Stimulated activated naive B cell treated with anti-CD40 and anti-IgM and Interleukin-4, amounts not matched to agents 10 μg/mL and 1 μg/mL and 100 μg/mL, for 72 hours (primary cell): ENCODE results near the gene HELZ.
"Not testable (repeated sequence)": the region's sequence is repeated elsewhere in the genome, so short reads cannot be mapped to it uniquely, and the experiment has no call there.

ENCODE experiments used
- ATAC-seq, 2 donors: fragments of 150-1000 bp; cut with Tn5 transposase; replicated peaks; 2 replicates each; pipeline ENCODE4 v1.10.0; 2021; ENCODE audit warnings: moderate library complexity in 1 of 2
- DNase-seq: peaks from one replicate; pipeline ENCODE4 v3.0.0; 2021
- H3K27ac Mint-ChIP-seq: one replicate; pipeline ENCODE4 v1.8.0; 2022; ENCODE audit warnings: mild to moderate bottlenecking, mixed read lengths
- H3K27me3 Mint-ChIP-seq, 2 donors: one replicate each; pipeline ENCODE4 v1.8.0; 2022; ENCODE audit warnings: mixed read lengths in 2 of 2
- H3K36me3 Mint-ChIP-seq, 2 donors: one replicate each; pipeline ENCODE4 v1.8.0; 2022; ENCODE audit warnings: mixed read lengths in 2 of 2, mild to moderate bottlenecking in 1 of 2
- H3K4me1 Mint-ChIP-seq, 2 donors: one replicate each; pipeline ENCODE4 v1.8.0; 2022; ENCODE audit warnings: mixed read lengths in 2 of 2, mild to moderate bottlenecking in 1 of 2
- H3K4me3 Mint-ChIP-seq, 2 donors: one replicate each; pipeline ENCODE4 v1.8.0; 2022; ENCODE audit warnings: mild to moderate bottlenecking in 2 of 2, mixed read lengths in 2 of 2, moderate library complexity in 1 of 2
- H3K9me3 Mint-ChIP-seq, 2 donors: one replicate each; pipeline ENCODE4 v1.8.0; 2022; ENCODE audit warnings: mixed read lengths in 2 of 2, mild to moderate bottlenecking in 1 of 2

The HELZ gene

GRCh38 chr17:67049025-67049739 is 195.8 kb downstream of the HELZ start:
- H3K27ac Mint-ChIP-seq, result no peak overlapping the region
- H3K27me3 Mint-ChIP-seq, result no peaks in the 10 kb centered on the region
- no peak for DNase-seq
- peaks cover 14 to 15% of the 10 kb centered on the region in 2 donors for H3K9me3 Mint-ChIP-seq
- peaks cover 9 to 18% of the 10 kb centered on the region in 2 donors for H3K36me3 Mint-ChIP-seq
- H3K4me1 Mint-ChIP-seq, result no peaks in the 10 kb centered on the region
- no peak overlapping the region for H3K4me3 Mint-ChIP-seq
- no peak for ATAC-seq

GRCh38 chr17:67047382-67047781 is 197.6 kb downstream of the HELZ start:
- H3K27ac Mint-ChIP-seq, result no peak overlapping the region
- H3K36me3 Mint-ChIP-seq, result peaks cover 9 to 18% of the 10 kb centered on the region in 2 donors
- no peak for DNase-seq
- no peaks in the 10 kb centered on the region for H3K27me3 Mint-ChIP-seq
- H3K4me1 Mint-ChIP-seq, result no peaks in the 10 kb centered on the region
- H3K9me3 Mint-ChIP-seq, result peaks cover 14 to 15% of the 10 kb centered on the region in 2 donors
- H3K4me3 Mint-ChIP-seq, result no peak overlapping the region
- ATAC-seq, result no peak

GRCh38 chr17:67046398-67046797 is 198.6 kb downstream of the HELZ start:
- H3K4me3 Mint-ChIP-seq, result no peak overlapping the region
- no peak for DNase-seq
- no peaks in the 10 kb centered on the region for H3K27me3 Mint-ChIP-seq
- no peaks in the 10 kb centered on the region for H3K4me1 Mint-ChIP-seq
- H3K27ac Mint-ChIP-seq, result no peak overlapping the region
- H3K36me3 Mint-ChIP-seq, result peaks cover 9 to 18% of the 10 kb centered on the region in 2 donors
- ATAC-seq, result no peak
- H3K9me3 Mint-ChIP-seq, result peaks cover 14 to 15% of the 10 kb centered on the region in 2 donors

DNA sequence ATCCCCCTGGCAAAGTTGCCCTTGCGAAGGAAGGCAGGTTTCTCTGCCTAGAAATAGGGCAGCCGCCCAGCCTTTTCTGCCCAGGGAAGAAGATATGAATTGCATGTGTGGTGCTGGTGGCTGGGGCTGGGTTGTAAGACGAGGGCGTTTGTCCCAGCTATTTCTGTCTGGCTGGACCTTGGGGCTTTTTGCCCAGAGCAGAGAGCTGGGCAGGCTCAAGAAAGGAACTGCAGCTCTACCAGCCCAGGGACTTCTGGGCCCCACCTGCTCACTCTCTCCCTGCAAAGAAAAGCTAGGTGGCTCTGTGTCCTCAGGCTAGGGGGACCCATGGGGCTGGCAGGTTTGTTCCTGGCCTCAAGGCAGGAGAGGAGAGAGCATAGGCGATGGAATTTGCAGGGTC is 200.1 kb downstream of the HELZ start:
- H3K27me3 Mint-ChIP-seq, result no peaks in the 10 kb centered on the region
- H3K36me3 Mint-ChIP-seq, result peaks cover 9 to 18% of the 10 kb centered on the region in 2 donors
- DNase-seq (no peak), ATAC-seq (no peak)
- no peaks in the 10 kb centered on the region for H3K4me1 Mint-ChIP-seq
- no peak overlapping the region for H3K4me3 Mint-ChIP-seq
- H3K27ac Mint-ChIP-seq, result no peak overlapping the region
- H3K9me3 Mint-ChIP-seq, result peaks cover 14 to 15% of the 10 kb centered on the region in 2 donors

DNA sequence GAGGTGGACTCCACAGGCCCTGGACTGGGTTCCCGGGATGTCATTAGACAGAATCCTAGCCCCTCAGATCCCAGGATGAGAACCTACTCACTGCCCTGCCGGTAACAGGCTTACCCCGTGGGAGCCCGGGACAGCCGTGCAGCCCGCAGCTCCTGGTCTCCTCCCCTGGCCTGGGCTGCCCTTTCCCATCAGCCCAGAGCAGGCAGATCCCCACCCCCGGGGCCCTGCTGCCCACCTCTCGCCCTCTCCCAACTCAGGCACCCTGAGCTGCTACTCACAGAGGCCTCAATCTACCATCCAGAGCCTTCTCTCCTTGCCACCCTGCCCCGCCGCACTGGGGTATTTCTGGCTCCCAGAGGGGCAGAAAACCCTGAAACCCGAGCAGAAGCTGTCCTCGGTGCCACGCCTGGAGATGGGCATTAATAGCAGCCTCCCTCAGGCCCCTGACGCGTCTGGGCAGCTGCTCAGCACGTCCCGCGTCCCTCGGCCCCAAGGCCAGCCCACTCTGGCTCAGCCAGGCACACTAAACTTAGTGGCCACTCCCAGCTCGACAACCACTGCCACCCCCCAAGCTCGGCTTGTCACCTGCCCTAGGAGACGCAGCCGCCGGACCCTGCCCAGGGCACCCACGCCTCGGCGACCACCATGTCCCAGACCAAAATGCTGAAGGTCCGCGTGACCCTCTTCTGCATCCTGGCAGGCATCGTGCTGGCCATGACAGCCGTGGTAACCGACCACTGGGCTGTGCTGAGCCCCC is 200.8 kb downstream of the HELZ start, which contains the start of gene CACNG1:
TSS of gene CACNG1 (plus strand) at position 539 of the 757 bp plus-strand sequence. CDS start at position 646, 107 bp downstream.
- Mint-ChIP-seq H3K4me3 (no peak within 1 kb of the TSS), H3K4me1 (no peaks in the 10 kb centered on the region), H3K36me3 (peaks cover 9 to 18% of the 10 kb centered on the region in 2 donors), H3K27me3 (no peaks in the 10 kb centered on the region), H3K27ac (peak within 1 kb of the TSS; percentile 48), H3K9me3 (peaks cover 11 to 14% of the 10 kb centered on the region in 2 donors)
- DNase-seq, result no peak
- ATAC-seq, result no peak

GRCh38 chr17:67043283-67043682 is 201.7 kb downstream of the HELZ start:
- Mint-ChIP-seq H3K27ac (no peak overlapping the region), H3K36me3 (peaks cover 7 to 12% of the 10 kb centered on the region in 2 donors), H3K9me3 (peaks cover 4 to 7% of the 10 kb centered on the region in 2 donors), H3K4me3 (no peak overlapping the region), H3K4me1 (no peaks in the 10 kb centered on the region), H3K27me3 (no peaks in the 10 kb centered on the region)
- no peak for ATAC-seq
- DNase-seq, result no peak

- H3K36me3 Mint-ChIP-seq, result peaks cover 0 to 4% of the 10 kb centered on the region in 2 donors
- peak in 1 of 2 donors; percentile 67 for ATAC-seq
- no peak for DNase-seq
- no peak overlapping the region for H3K27ac Mint-ChIP-seq
- H3K4me1 Mint-ChIP-seq, result no peaks in the 10 kb centered on the region
- no peak overlapping the region for H3K4me3 Mint-ChIP-seq
- H3K27me3 Mint-ChIP-seq, result no peaks in the 10 kb centered on the region
- H3K9me3 Mint-ChIP-seq, result peaks cover 2 to 4% of the 10 kb centered on the region in 2 donors
Measured at GRCh38 chr17:67041941-67042899, 202.8 kb downstream of the HELZ start.

GRCh38 chr17:67041531-67041930 is 203.5 kb downstream of the HELZ start:
- no peak for ATAC-seq
- Mint-ChIP-seq H3K4me1 (peaks cover 0 to 2% of the 10 kb centered on the region in 2 donors), H3K27me3 (peaks cover 0 to 2% of the 10 kb centered on the region in 2 donors), H3K4me3 (no peak overlapping the region), H3K36me3 (peaks cover 0 to 4% of the 10 kb centered on the region in 2 donors), H3K9me3 (no peaks in the 10 kb centered on the region), H3K27ac (no peak overlapping the region)
- no peak for DNase-seq

DNA sequence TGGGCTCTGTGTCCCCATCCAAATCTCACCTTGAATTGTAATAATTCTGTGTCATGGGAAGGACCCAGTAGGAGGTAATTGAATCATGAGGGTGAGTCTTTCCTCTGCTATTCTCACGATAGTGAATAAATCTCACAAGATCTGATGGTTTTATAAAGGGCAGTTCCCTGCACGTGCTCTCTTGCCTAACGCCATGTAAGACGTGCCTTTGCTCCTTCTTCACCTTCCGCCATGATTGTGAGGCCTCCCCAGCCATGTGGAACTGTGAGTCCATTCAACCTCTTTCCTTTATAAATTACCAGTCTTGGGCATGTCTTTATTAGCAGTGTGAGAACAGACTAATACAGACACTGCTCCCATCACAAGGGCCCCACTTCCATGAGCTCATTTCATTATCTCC is 203.9 kb downstream of the HELZ start:
- ATAC-seq, H3K4me1 Mint-ChIP-seq, H3K9me3 Mint-ChIP-seq, H3K27me3 Mint-ChIP-seq, DNase-seq, H3K27ac Mint-ChIP-seq, H3K4me3 Mint-ChIP-seq, H3K36me3 Mint-ChIP-seq: not testable (repeated sequence)

- no peak for DNase-seq
- H3K4me1 Mint-ChIP-seq, result peaks cover 0 to 6% of the 10 kb centered on the region in 2 donors
- H3K9me3 Mint-ChIP-seq, result no peaks in the 10 kb centered on the region
- no peak overlapping the region for H3K4me3 Mint-ChIP-seq
- H3K27me3 Mint-ChIP-seq, result peaks cover 0 to 6% of the 10 kb centered on the region in 2 donors
- no peak overlapping the region for H3K27ac Mint-ChIP-seq
- no peak for ATAC-seq
- H3K36me3 Mint-ChIP-seq, result no peaks in the 10 kb centered on the region
Measured at GRCh38 chr17:67040652-67041051, 204.3 kb downstream of the HELZ start.

DNA sequence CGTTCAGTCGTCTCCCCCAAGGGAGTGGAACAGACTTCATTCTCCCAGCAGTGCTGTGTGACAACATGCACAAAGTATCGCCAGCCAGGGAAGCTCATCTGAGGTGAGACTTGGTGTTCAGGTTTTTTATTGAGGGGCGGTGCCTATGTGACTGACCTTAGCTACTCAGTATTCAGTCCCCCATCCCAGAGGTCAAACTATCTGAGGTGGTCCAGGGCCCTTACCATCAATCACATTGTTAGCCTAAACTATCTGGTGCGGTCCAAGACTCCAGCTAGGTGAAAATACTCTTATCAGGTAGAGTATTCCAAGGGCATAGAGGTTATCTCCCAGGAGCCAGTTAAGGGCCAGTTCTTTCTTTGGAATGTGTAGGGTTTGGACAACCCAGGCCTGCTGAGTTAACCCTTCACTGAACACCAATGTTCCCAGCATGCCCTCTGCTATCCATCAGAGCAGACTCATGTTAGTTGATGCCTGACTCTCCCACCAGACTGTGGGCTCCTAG is 206.1 kb downstream of the HELZ start:
- Mint-ChIP-seq H3K4me1 (peaks cover 0 to 8% of the 10 kb centered on the region in 2 donors), H3K27me3 (peaks cover 0 to 10% of the 10 kb centered on the region in 2 donors), H3K27ac (no peak overlapping the region), H3K9me3 (no peaks in the 10 kb centered on the region), H3K4me3 (no peak overlapping the region), H3K36me3 (no peaks in the 10 kb centered on the region)
- no peak for ATAC-seq
- no peak for DNase-seq

GRCh38 chr17:67035131-67036083 is 209.6 kb downstream of the HELZ start:
- Mint-ChIP-seq H3K4me3 (peak overlapping the region in 1 of 2 donors; percentile 60), H3K36me3 (no peaks in the 10 kb centered on the region), H3K9me3 (no peaks in the 10 kb centered on the region), H3K27ac (peak overlapping the region; percentile 93), H3K27me3 (peaks cover 0 to 10% of the 10 kb centered on the region in 2 donors), H3K4me1 (peaks cover 0 to 8% of the 10 kb centered on the region in 2 donors)
- ATAC-seq, result peak; percentile 73 to 88
- DNase-seq, result peak; percentile 33

GRCh38 chr17:67033613-67034012 is 211.4 kb downstream of the HELZ start:
- no peak overlapping the region for H3K27ac Mint-ChIP-seq
- ATAC-seq, result no peak
- peaks cover 0 to 8% of the 10 kb centered on the region in 2 donors for H3K4me1 Mint-ChIP-seq
- H3K27me3 Mint-ChIP-seq, result peaks cover 0 to 10% of the 10 kb centered on the region in 2 donors
- H3K9me3 Mint-ChIP-seq, result no peaks in the 10 kb centered on the region
- DNase-seq, result no peak
- no peaks in the 10 kb centered on the region for H3K36me3 Mint-ChIP-seq
- H3K4me3 Mint-ChIP-seq, result no peak overlapping the region
